NCI-H187 treated with DMSO at 0.1 percent for 48 hours (cell line): ENCODE measurements around the gene CCDC40.

Experiments
- DNase-seq: peaks from one replicate; lab custom pipeline; 2025; lab: John Stamatoyannopoulos, UW

Gene CCDC40

GRCh38 chr17:80101946-80102663, 65.7 kb downstream of the CCDC40 start:
- no peak for DNase-seq

- no peak for DNase-seq
Measured at GRCh38 chr17:80102664-80103448, 66.4 kb downstream of the CCDC40 start.

GRCh38 chr17:80103449-80104085, 67.1 kb downstream of the CCDC40 start:
- no peak for DNase-seq

GRCh38 chr17:80104321-80104955, 68.0 kb downstream of the CCDC40 start:
- peak; percentile 88 for DNase-seq

GRCh38 chr17:80104956-80105375, 68.5 kb downstream of the CCDC40 start:
- DNase-seq, result no peak

- no peak for DNase-seq
Measured at GRCh38 chr17:80105762-80106161, 69.3 kb downstream of the CCDC40 start.

GRCh38 chr17:80106176-80106575, 69.7 kb downstream of the CCDC40 start:
- no peak for DNase-seq

- no peak for DNase-seq
Measured at GRCh38 chr17:80106751-80107150, 70.3 kb downstream of the CCDC40 start.

GRCh38 chr17:80107231-80108021, 71.0 kb downstream of the CCDC40 start:
- DNase-seq, result no peak

GRCh38 chr17:80108036-80108971, 71.9 kb downstream of the CCDC40 start:
- DNase-seq, result no peak

GRCh38 chr17:80109066-80109660, 72.7 kb downstream of the CCDC40 start:
- DNase-seq, result no peak

GRCh38 chr17:80109713-80110446, 73.4 kb downstream of the CCDC40 start:
- no peak for DNase-seq

GRCh38 chr17:80110447-80110812, 74.0 kb downstream of the CCDC40 start:
- no peak for DNase-seq

- DNase-seq, result no peak
Measured at GRCh38 chr17:80110927-80111701, 74.7 kb downstream of the CCDC40 start.

- no peak for DNase-seq
Measured at GRCh38 chr17:80111702-80112470, 75.4 kb downstream of the CCDC40 start.

GRCh38 chr17:80112471-80113032, 76.1 kb downstream of the CCDC40 start:
- no peak for DNase-seq

- DNase-seq, result no peak
Measured at GRCh38 chr17:80113033-80113484, 76.6 kb downstream of the CCDC40 start.
